Measurements from ENCODE around the gene GPC5. TPM values are rescaled to one million over a fixed set of nuclear protein-coding genes. Genes with fewer than 3 reads are reported as not detected.
"Not testable (repeated sequence)": the region's sequence is repeated elsewhere in the genome, so short reads cannot be mapped to it uniquely, and the experiment has no call there.

GPC5 gene
- total RNA-seq, 1 experiment from 2014 or later = 0.07 TPM

- DNase-seq (ENCODE audit: extremely low read depth, low read depth) = no peak
These were observed 799.2 kb downstream of the GPC5 start for GRCh38 chr13:92197669-92198068.

GRCh38 chr13:92218615-92219014, 820.2 kb downstream of the GPC5 start:
- no peak for DNase-seq (ENCODE audit: extremely low read depth, low read depth)

DNA sequence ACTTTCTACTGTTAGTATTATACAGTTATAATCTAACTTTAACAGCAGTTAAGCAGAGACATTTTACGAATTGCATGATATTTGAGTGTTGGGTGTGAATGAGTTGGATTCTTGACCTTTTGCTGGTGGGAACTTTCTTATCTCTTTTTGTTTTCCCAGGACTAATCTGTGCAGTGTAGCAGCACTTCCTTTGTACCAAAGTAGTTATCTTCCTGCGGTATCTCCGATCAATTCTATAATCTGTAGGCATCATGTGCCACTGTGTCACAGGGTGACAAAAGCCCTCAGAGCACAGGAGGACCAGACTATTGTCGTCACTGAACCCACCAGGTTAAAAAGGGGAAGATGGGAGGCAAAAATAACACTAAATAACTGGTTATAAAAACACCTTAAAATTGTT, 823.5 kb downstream of the GPC5 start:
- no peak for DNase-seq (ENCODE audit: extremely low read depth, low read depth)

DNA sequence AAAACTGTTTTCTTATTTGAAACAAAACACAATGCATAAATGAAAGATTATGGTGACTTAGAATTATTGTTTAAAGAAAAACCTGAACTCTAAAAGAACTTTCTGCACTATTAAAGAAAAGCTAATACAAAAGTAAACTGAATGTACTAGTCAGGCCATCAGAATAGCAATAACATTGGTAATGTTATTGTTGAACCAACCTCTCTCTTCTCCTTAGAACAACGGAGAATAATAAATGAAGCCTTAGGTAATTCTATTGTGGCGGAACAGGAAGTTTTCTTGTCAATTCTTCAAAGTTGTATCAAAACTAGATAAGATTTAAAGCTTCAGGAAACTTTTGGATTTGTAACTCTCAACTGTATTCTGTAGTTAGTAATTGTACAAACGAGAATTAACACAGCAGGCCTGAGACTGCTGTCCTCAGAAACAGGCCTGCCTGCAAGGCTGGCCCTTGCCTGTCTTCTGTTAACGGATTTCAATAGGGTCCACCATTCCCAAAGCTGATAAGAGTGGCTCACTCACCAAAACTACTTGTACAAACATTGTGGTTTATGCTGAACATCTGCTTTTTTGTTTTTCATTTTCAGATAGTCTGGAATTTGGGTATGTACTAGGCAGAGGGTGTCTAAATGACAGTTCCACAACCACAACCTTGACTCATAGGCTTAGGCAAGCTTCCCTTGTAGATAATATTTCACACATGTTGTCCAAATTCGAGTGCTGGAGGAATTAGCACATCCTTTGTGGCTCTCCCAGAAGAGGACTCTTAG, 825.8 kb downstream of the GPC5 start:
- no peak for DNase-seq (ENCODE audit: extremely low read depth, low read depth)

- no peak for DNase-seq (ENCODE audit: extremely low read depth, low read depth)
These were observed 826.4 kb downstream of the GPC5 start for GRCh38 chr13:92224825-92225224.

- DNase-seq (ENCODE audit: extremely low read depth, low read depth) = no peak
These were observed 827.4 kb downstream of the GPC5 start for GRCh38 chr13:92225861-92226260.

DNA sequence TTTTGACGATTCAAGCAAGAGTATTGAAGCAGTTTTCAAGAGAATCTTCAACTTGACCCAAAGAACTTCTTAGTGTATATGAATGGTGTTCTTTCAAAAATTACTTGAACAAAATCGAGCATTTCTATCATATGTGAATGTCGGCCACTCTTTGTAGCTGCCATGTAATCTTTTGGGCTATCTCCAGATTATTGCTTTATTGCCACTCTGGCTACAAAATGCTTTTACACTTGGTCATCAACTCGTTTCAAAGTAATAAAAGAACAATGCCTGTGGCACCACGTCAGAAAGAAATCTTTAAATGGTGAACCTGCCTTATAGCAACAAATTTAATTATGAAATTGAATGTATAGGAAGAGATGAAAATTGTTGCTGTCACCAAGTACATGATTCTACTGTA, 834.5 kb downstream of the GPC5 start:
- no peak for DNase-seq (ENCODE audit: extremely low read depth, low read depth)

- no peak for DNase-seq (ENCODE audit: extremely low read depth, low read depth)
These were observed 853.3 kb downstream of the GPC5 start for GRCh38 chr13:92251671-92252210.

DNA sequence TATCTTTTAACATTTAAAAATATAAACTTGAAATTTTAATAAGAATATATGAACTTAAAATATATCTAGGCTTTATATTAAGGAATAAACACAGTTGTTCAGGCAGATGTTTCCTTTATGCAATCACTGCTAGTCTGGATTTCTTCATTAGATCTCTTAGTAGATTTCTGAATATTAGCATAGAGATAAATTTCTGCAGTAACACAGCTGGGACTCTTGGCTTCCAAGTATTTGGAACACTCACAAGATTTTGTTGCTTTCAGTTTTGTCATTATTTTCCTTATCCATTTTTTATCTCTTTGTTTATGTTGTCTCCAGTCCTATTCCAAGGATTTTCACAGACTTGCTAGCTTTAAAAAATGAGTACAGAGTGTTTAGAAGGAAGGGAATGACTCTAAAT, 857.1 kb downstream of the GPC5 start:
- no peak for DNase-seq (ENCODE audit: extremely low read depth, low read depth)

DNA sequence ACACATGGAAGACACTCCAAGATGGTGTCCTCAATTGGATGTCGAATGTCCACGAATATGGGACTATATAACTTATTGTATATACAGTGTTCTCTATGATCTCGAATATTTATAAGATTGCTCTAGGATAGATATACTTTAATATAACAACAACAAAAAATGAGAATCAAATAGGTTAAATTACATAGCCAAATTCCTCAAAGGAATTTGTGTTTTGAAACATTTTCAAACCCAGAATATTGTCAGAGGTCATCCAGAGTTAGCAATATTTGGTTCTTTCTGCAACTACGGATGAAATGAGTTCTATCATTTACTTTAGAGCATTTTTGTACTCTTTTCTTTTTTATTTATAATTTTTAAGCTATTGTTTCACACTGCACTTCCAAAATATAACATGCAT, 857.8 kb downstream of the GPC5 start:
- no peak for DNase-seq (ENCODE audit: extremely low read depth, low read depth)

DNA sequence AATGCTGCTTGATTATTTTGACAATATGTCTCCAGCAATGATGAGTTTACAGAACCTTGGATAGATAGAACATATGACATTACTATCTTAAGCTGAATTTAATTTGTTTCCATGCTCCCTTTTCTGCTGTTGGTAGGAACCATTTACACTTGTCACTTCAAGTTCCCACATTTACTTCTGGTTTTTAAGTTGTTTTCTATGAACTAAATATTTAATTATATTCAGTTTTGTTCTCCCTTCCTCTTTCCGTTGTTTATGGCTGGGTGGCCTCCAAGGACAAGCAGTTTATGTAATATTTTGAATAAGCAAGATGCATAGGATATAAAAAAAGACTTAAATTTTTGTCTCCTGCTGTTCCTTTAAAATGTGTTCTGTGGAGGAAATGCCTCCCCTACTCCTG, 860.6 kb downstream of the GPC5 start:
- DNase-seq (ENCODE audit: extremely low read depth, low read depth) = no peak

DNA sequence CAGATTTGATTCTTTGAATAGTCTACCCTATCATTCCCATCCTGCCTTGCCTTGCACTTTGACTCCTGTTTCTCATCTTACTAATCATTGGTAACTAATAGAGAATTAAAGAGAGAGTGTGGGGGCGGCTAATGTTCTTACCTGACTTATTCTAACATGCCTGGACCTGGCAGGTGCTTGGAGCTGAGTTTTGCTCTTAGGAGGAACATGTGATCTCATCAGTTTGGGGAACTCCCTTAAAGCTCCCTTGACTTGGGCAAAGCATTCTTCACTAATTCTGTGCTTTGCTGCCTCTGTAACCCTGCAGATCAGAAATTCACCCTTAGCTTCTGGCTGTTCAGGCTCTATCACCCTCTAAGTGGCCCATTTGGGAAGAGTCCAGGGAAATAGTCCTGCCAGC, 861.1 kb downstream of the GPC5 start:
- DNase-seq (ENCODE audit: extremely low read depth, low read depth) = no peak

- DNase-seq (ENCODE audit: extremely low read depth, low read depth) = no peak
These were observed 861.9 kb downstream of the GPC5 start for GRCh38 chr13:92260363-92260762.

DNA sequence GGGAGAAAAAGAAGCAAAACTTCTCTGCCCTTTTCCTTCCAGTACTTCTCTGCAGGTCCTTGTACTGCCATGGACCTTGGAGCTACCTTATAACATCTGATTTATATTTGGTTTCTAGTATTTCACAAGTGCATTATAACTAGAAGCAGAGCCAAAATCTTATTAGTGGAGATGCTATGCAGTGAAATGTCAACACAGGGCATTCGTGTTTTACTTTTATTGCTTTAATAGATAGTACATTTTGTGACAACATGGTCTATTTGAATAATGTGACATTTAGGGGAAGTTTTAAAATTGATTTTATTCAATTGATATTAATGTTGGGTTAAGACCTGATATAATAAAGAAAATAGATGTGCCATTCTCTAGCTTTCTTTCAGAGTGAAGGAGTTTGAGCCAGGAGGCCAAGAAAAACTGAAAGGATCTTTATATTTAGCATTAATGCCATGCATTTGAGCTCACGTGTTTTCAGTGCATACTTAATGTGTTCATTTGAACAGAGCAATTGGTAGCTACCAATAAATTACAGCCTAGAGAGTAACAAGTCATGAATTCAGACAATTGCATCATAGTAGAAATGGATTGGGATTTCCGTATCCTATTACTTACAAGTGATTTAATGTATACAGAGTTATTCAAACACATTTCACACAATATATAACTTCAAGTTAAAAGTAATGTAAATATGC, 863.8 kb downstream of the GPC5 start:
- DNase-seq (ENCODE audit: extremely low read depth, low read depth) = no peak

GRCh38 chr13:92265408-92265807, 867.0 kb downstream of the GPC5 start:
- no peak for DNase-seq (ENCODE audit: extremely low read depth, low read depth)

DNA sequence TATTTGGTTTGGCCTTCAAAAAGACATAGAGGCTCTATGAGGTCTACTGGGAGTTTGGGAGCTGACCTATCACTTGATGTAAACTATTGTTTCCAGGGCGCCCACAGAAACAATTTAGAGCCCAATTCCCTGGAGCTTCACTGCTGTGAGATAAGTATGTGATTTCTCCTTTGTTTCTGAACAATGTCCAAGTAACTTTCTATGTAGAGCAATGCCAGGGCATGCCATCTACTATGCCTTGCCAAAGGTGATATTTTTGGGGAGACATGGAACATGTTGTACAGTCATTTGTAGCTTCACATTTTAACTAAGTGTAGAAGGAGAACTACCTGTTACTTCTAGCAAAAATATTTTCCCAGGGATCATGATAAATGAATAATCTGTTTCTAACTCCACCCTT, 872.6 kb downstream of the GPC5 start:
- DNase-seq (ENCODE audit: extremely low read depth, low read depth) = no peak

DNA sequence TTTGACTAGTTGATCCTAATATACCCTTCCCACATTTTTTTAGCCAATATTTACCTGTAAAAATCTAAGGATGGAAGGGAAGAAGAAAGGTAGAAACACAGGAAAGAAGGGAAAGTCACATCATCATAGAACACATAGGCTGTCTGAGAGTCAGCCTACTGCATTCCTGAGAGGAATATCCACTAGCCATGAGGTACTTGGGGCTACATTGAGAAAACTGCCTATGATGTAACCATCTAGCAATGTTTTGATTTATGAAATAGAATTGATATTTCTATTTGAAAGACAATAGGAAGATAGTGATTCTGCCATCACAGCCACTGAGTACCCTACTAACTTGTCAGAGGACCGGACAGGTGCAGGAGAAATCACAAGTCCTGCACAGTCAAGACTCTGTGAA, 873.8 kb downstream of the GPC5 start:
- no peak for DNase-seq (ENCODE audit: extremely low read depth, low read depth)

DNA sequence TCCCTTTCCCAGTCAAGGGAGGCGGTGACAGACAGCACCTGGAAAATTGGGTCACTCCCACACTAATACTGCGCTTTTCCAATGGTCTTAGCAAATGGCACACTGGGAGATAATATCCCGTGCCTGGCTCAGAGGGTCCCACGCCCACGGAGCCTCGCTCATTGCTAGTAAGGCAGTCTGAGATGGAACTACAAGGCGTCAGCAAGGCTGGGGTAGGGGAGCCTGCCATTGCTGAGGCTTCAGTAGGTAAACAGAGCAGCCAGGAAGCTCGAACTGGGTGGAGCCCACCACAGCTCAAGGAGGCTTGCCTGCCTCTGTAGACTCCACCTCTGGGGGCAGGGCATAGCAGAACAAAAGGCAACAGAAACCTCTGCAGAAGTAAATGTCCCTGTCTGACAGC, 882.6 kb downstream of the GPC5 start:
- not testable (repeated sequence) for DNase-seq (ENCODE audit: extremely low read depth, low read depth)

DNA sequence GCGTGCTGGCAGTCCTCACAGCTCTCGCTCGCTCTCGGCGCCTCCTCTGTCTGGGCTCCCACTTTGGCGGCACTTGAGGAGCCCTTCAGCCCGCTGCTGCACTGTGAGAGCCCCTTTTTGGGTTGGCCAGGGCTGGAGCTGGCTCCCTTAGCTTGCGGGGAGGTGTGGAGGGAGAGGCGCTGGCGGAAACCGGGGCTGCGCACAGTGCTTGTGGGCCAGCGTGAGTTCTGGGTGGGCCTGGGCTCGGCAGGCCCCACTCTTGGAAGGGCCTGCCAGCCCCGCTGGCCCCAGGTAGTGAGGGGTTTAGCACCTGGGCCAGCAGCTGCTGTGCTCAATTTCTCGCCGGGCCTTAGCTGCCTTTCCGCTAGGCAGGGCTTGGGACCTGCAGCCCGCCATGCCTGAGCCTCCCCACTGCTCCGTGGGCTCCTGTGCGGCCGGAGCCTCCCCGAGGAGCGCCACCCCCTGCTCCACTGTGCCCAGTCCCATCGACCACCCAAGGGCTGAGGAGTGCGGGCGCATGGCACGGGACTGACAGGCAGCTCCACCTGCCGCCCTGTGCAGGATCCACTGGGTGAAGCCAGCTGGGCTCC, 892.4 kb downstream of the GPC5 start:
- not testable (repeated sequence) for DNase-seq (ENCODE audit: extremely low read depth, low read depth)

DNA sequence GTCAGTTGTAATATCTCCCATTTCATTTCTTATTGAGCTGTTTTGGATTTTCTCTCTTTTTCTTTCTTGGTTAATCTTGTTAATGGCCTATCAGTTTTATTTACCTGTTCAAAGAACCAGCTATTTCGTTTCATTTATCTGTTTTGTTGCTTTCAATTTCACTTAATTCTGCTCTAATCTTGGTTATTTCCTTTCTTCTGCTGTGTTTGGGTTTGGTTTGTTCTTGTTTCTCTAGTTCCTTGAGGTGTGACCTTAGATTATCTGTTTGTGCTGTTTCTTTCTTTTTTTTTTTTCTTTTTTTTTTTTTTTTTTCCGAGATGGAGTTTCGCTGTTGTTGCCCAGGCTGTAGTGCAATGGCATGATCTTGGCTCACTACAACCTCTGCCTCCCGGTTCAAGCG, 896.1 kb downstream of the GPC5 start:
- not testable (repeated sequence) for DNase-seq (ENCODE audit: extremely low read depth, low read depth)

DNA sequence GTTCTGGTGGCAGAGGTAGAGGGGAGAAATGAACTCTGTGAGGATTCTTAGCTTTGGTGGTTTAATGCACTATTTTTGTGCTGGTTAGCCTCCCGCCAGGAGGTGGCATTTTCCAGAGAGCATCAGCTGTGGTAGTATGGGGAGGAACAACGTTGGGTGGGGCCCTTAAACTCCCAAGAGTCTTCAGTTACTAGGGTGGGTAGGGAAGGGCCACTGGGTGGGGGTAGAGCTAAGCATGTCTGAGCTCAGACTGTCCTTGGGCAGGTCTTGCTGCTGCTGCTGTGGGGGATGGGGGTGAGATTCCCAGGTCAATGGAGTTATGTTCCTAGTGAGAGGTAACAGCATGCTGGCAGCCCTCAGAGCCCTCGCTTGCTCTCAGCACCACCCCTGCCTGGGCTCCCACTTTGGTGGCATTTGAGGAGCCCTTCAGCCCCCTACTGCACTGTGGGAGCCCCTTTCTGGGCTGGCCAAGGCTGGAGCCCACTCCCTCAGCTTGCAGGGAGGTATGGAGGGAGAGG, 897.8 kb downstream of the GPC5 start:
- DNase-seq (ENCODE audit: extremely low read depth, low read depth) = not testable (repeated sequence)
